Body of pancreas (tissue), 4 donors: ENCODE results near the gene CREB3L2. TPM values are rescaled to one million over a fixed set of nuclear protein-coding genes. Genes with fewer than 3 reads are reported as not detected.

Experiments
- ATAC-seq: fragments of 150-250 bp; one replicate; pipeline ENCODE4 v1.9.1; 2016
- DNase-seq, 4 donors: peaks; one replicate each; pipeline ENCODE4 v3.0.0-alpha.2; 2019
- H3K27ac ChIP-seq, 4 donors: fragments of 200-600 bp; sonication (generic); 1 replicate in 3 of 4; 2 replicates in 1 of 4; pipeline versions ENCODE4 v1.5.1 to v1.6.1; 2016 to 2019; ENCODE audit warnings: mild to moderate bottlenecking in 1 of 4, mixed read lengths in 1 of 4, moderate library complexity in 1 of 4
- H3K27me3 ChIP-seq, 2 donors: fragments of 200-600 bp; sonication (generic); one replicate each; pipeline ENCODE4 v1.6.0; 2016; ENCODE audit warnings: mild to moderate bottlenecking in 1 of 2
- H3K36me3 ChIP-seq, 2 donors: fragments of 200-600 bp; sonication (generic); replicated peaks in 1 of 2; 2 replicates each; pipeline ENCODE4 v1.5.1; 2016; ENCODE audit warnings: low read depth in 2 of 2; ENCODE audit not compliant: insufficient read depth in 1 of 2
- H3K4me1 ChIP-seq: fragments of 200-600 bp; sonication (generic); one replicate; pipeline ENCODE4 v1.6.0; 2016
- H3K4me3 ChIP-seq, 2 donors: fragments of 200-600 bp; sonication (generic); 1 replicate in 1 of 2; 2 replicates in 1 of 2; pipeline ENCODE4 v1.5.1; 2016 to 2019
- H3K9me3 ChIP-seq, 3 donors: fragments of 200-600 bp; sonication (generic); 1 replicate in 2 of 3; 2 replicates in 1 of 3; pipeline ENCODE4 v1.5.1; 2016
- CTCF ChIP-seq, 7 experiments: fragments of 450-650 bp in 4 of 7; fragments of 200-600 bp in 3 of 7; sonication (generic) in 3 of 7; IDR thresholded peaks; one replicate each; pipeline ENCODE4 v1.5.1; 2016 to 2019; ENCODE audit warnings: antibody characterized with exemption in 7 of 7
- POLR2A ChIP-seq, 3 donors: fragments of 450-650 bp; IDR thresholded peaks; one replicate each; pipeline ENCODE4 v1.6.1; 2016; ENCODE audit warnings: antibody characterized with exemption in 3 of 3, mild to moderate bottlenecking in 2 of 3
- WGBS, 2 donors: methylation state at CpG; one replicate each; pipeline ENCODE4 v1.1.5; 2017; 5-methylcytosine and 5-hydroxymethylcytosine counted together
- intact Hi-C: fragments of 100-400 bp; cut with DNase I; formaldehyde crosslinking; loops from one replicate; pipeline ENCODE4 v1.15.1; 2023
- total RNA-seq, 2 donors: library from RNA; depleted of rRNA; stranded (reverse); fragments of >200 nt; gene quantifications; one replicate each; pipeline ENCODE4 v1.1.0, GENCODE V29; 2016

The CREB3L2 gene
- total RNA-seq, 2 donors from 2014 or later: 21.3 to 28.0 TPM

GRCh38 chr7:137953043-137953664 is 48.7 kb downstream of the CREB3L2 start:
- WGBS, 2 donors: 66 to 78% methylated on average over 8 of the region's 8 CpGs
- Histone ChIP-seq H3K36me3 (no peaks in the 10 kb centered on the region), H3K27ac (peak overlapping the region; percentile 12 to 49 (median 23)), H3K4me1 (peaks cover 86% of the 10 kb centered on the region), H3K9me3 (no peaks in the 10 kb centered on the region), H3K27me3 (no peaks in the 10 kb centered on the region), H3K4me3 (no peak overlapping the region)
- intact Hi-C loops: no loop called here
- ATAC-seq (peak; percentile 16), DNase-seq (no peak)
- TF ChIP-seq POLR2A (IDR thresholded peaks at IDR 0.05): no peak
- no peak for TF ChIP-seq CTCF (IDR thresholded peaks at IDR 0.05)

- no peak for ATAC-seq
Measured at GRCh38 chr7:137952426-137952805, 49.5 kb downstream of the CREB3L2 start.

GRCh38 chr7:137951700-137952425 is 50.0 kb downstream of the CREB3L2 start:
- DNase-seq (no peak), ATAC-seq (no peak)
- H3K36me3 ChIP-seq: no peaks in the 10 kb centered on the region
- TF ChIP-seq CTCF (IDR thresholded peaks at IDR 0.05) (no peak), POLR2A (IDR thresholded peaks at IDR 0.05) (no peak)
- whole genome bisulfite sequencing, 2 donors: 91 to 95% methylated on average over 7 of the region's 7 CpGs
- no peak overlapping the region for H3K4me3 ChIP-seq
- H3K27me3 ChIP-seq: no peaks in the 10 kb centered on the region
- peak overlapping the region in 1 of 4 donors; percentile 10 for H3K27ac ChIP-seq
- no peaks in the 10 kb centered on the region for H3K9me3 ChIP-seq
- H3K4me1 ChIP-seq: peaks cover 91% of the 10 kb centered on the region
- intact Hi-C loops: no loop called here

More at GRCh38 chr7:137952426-137952805, 49.5 kb downstream of the CREB3L2 start:
- intact Hi-C loops: no loop called here
- no peaks in the 10 kb centered on the region for H3K36me3 ChIP-seq
- TF ChIP-seq CTCF (IDR thresholded peaks at IDR 0.05) (no peak), POLR2A (IDR thresholded peaks at IDR 0.05) (no peak)
- WGBS, 2 donors: 72 to 80% methylated on average over 2 of the region's 2 CpGs
- H3K27me3 ChIP-seq: no peaks in the 10 kb centered on the region
- DNase-seq: no peak
- peak overlapping the region in 1 of 4 donors; percentile 33 for H3K27ac ChIP-seq
- H3K4me3 ChIP-seq: no peak overlapping the region
- H3K4me1 ChIP-seq: peaks cover 89% of the 10 kb centered on the region
- no peaks in the 10 kb centered on the region for H3K9me3 ChIP-seq

- Histone ChIP-seq H3K27ac (peak overlapping the region in 2 of 4 donors; percentile 10 to 45), H3K4me3 (no peak overlapping the region), H3K36me3 (no peaks in the 10 kb centered on the region), H3K9me3 (no peaks in the 10 kb centered on the region), H3K27me3 (no peaks in the 10 kb centered on the region), H3K4me1 (peaks cover 90% of the 10 kb centered on the region)
- peak in 1 of 4 donors; percentile 47 for DNase-seq
- TF ChIP-seq POLR2A (IDR thresholded peaks at IDR 0.05): no peak
- no peak for TF ChIP-seq CTCF (IDR thresholded peaks at IDR 0.05)
- WGBS, 2 donors: 33 to 37% methylated on average over 7 of the region's 7 CpGs
- intact Hi-C loops: no loop called here
- ATAC-seq: peak; percentile 27
Measured at GRCh38 chr7:137950967-137951366, 50.9 kb downstream of the CREB3L2 start.
